ENCODE results near the gene SPRED3. TPM values are rescaled to one million over a fixed set of nuclear protein-coding genes. Genes with fewer than 3 reads are reported as not detected.
A peak's percentile ranks its signal among the peaks of the same experiment; 100 is the strongest.

SPRED3 gene
- total RNA-seq, 6 experiments from 2014 or later: 0.12 to 0.37 (median 0.22) TPM; not detected in 2

GRCh38 chr19:38417146-38417543, 28.6 kb downstream of the SPRED3 start:
- intact Hi-C loops (cut with DNase I): no loop called here
- no peak overlapping the region for H3K27ac ChIP-seq
- no peaks in the 10 kb centered on the region for H3K4me1 ChIP-seq
- DNase-seq (no peak), ATAC-seq (no peak)
- 65% methylated on average over 6 of the region's 8 CpGs for WGBS (ENCODE audit: insufficient coverage, low coverage, low lambda C conversion rate, missing lambda C conversion rate)
- H3K9me3 ChIP-seq: no peaks in the 10 kb centered on the region
- H3K36me3 ChIP-seq: no peaks in the 10 kb centered on the region
- no peak overlapping the region for H3K4me3 ChIP-seq
- H3K27me3 ChIP-seq: no peaks in the 10 kb centered on the region
- TF ChIP-seq CTCF (IDR thresholded peaks at IDR 0.05): no peak
- no peak for TF ChIP-seq POLR2A (IDR thresholded peaks at IDR 0.05)

GRCh38 chr19:38417544-38418506, 29.3 kb downstream of the SPRED3 start:
- TF ChIP-seq POLR2A (IDR thresholded peaks at IDR 0.05) (no peak), CTCF (IDR thresholded peaks at IDR 0.05) (no peak)
- Histone ChIP-seq H3K4me1 (no peaks in the 10 kb centered on the region), H3K4me3 (no peak overlapping the region), H3K27ac (no peak overlapping the region), H3K27me3 (no peaks in the 10 kb centered on the region), H3K36me3 (no peaks in the 10 kb centered on the region), H3K9me3 (no peaks in the 10 kb centered on the region)
- DNase-seq: peak; percentile 68 to 79 (median 70)
- 10% methylated on average over 21 of the region's 49 CpGs for WGBS (ENCODE audit: insufficient coverage, low coverage, low lambda C conversion rate, missing lambda C conversion rate)
- intact Hi-C loops (cut with DNase I): no loop called here
- ATAC-seq: peak; percentile 74 to 86 (median 80)

GRCh38 chr19:38420935-38421334, 32.4 kb downstream of the SPRED3 start:
- no peak overlapping the region for H3K27ac ChIP-seq
- DNase-seq: no peak
- TF ChIP-seq POLR2A (IDR thresholded peaks at IDR 0.05) (no peak), CTCF (IDR thresholded peaks at IDR 0.05) (no peak)
- H3K4me1 ChIP-seq: no peaks in the 10 kb centered on the region
- no peaks in the 10 kb centered on the region for H3K27me3 ChIP-seq
- 83% methylated on average over 1 of the region's 9 CpGs for WGBS (ENCODE audit: insufficient coverage, low coverage, low lambda C conversion rate, missing lambda C conversion rate)
- intact Hi-C loops (cut with DNase I): no loop called here
- peak in 1 of 4 donors; percentile 48 for ATAC-seq
- H3K4me3 ChIP-seq: no peak overlapping the region
- no peaks in the 10 kb centered on the region for H3K36me3 ChIP-seq
- no peaks in the 10 kb centered on the region for H3K9me3 ChIP-seq

- intact Hi-C loops (cut with DNase I): no loop called here
- Histone ChIP-seq H3K27ac (no peak overlapping the region), H3K27me3 (no peaks in the 10 kb centered on the region), H3K4me3 (no peak overlapping the region), H3K4me1 (no peaks in the 10 kb centered on the region), H3K9me3 (no peaks in the 10 kb centered on the region), H3K36me3 (no peaks in the 10 kb centered on the region)
- DNase-seq (no peak), ATAC-seq (no peak)
- TF ChIP-seq CTCF (IDR thresholded peaks at IDR 0.05) (no peak), POLR2A (IDR thresholded peaks at IDR 0.05) (no peak)
- WGBS (ENCODE audit: insufficient coverage, low coverage, low lambda C conversion rate, missing lambda C conversion rate): 65% methylated on average over 7 of the region's 14 CpGs
Observed at GRCh38 chr19:38421856-38422255, 33.4 kb downstream of the SPRED3 start.
